Caco-2 (cell line): Measurements from ENCODE around the gene NOTO. TPM values are rescaled to one million over a fixed set of nuclear protein-coding genes. Genes with fewer than 3 reads are reported as not detected.

ENCODE experiments used
- BruUV-seq: library from RNA; stranded (reverse); fragments of 400-500 nt; replicated peaks from 2 replicates; lab custom pipeline; 2021; lab: Mats Ljungman, UMichigan
- CTCF ChIA-PET: fragments of 300-600 bp; sonication (Branson Sonifier 250); formaldehyde crosslinking; loops from one replicate; lab custom pipeline; 2022; ENCODE audit warnings: antibody characterized with exemption; lab: Charles Lee
- POLR2A ChIA-PET: fragments of 300-600 bp; sonication (Branson Sonifier 250); formaldehyde crosslinking; loops from one replicate; lab custom pipeline; 2022; ENCODE audit warnings: antibody characterized with exemption; lab: Charles Lee
- DNase-seq, 2 experiments: peaks; one replicate each; pipeline versions ENCODE4 v3.0.0 to v3.0.0-alpha.2; 2020 to 2022
- H3K27me3 ChIP-seq: replicated peaks from 2 replicates; pipeline ENCODE4 v1.6.0; 2011; ENCODE audit warnings: low read length; ENCODE audit not compliant: control insufficient read depth, insufficient read depth
- H3K36me3 ChIP-seq: 2 replicates; pipeline ENCODE4 v1.5.1; 2011; ENCODE audit warnings: low read length; ENCODE audit not compliant: control insufficient read depth, insufficient read depth
- H3K4me1 ChIP-seq: fragments of 250-450 bp; sonication (Bioruptor Pico); 2 replicates; pipeline ENCODE4 v1.5.1; 2020; ENCODE audit warnings: mild to moderate bottlenecking
- H3K4me3 ChIP-seq: 2 replicates; pipeline ENCODE4 v1.5.1; 2011; ENCODE audit warnings: low read depth, mild to moderate bottlenecking, control low read depth, low read length
- H3K9me3 ChIP-seq: fragments of 250-450 bp; sonication (Bioruptor Pico); 2 replicates; pipeline ENCODE4 v1.5.1; 2020; ENCODE audit warnings: mild to moderate bottlenecking, moderate library complexity
- H3K27ac Mint-ChIP-seq: one replicate; pipeline ENCODE4 v1.8.0; 2022; ENCODE audit warnings: mixed read lengths; ENCODE audit not compliant: unreplicated experiment
- H3K27me3 Mint-ChIP-seq: one replicate; pipeline ENCODE4 v1.8.0; 2022; ENCODE audit warnings: mixed read lengths; ENCODE audit not compliant: insufficient read depth, unreplicated experiment
- H3K36me3 Mint-ChIP-seq: one replicate; pipeline ENCODE4 v1.8.0; 2022; ENCODE audit warnings: mild to moderate bottlenecking, mixed read lengths; ENCODE audit not compliant: insufficient read depth, unreplicated experiment
- H3K4me1 Mint-ChIP-seq: one replicate; pipeline ENCODE4 v1.8.0; 2022; ENCODE audit warnings: low read depth, mixed read lengths; ENCODE audit not compliant: unreplicated experiment
- H3K4me3 Mint-ChIP-seq: one replicate; pipeline ENCODE4 v1.8.0; 2022; ENCODE audit warnings: mild to moderate bottlenecking, moderate library complexity, mixed read lengths; ENCODE audit not compliant: unreplicated experiment
- H3K9me3 Mint-ChIP-seq: one replicate; pipeline ENCODE4 v1.8.0; 2022; ENCODE audit warnings: mixed read lengths; ENCODE audit not compliant: unreplicated experiment
- CTCF ChIP-seq, 2 experiments: fragments of 200-600 bp in 1 of 2; IDR thresholded peaks; 1 replicate in 1 of 2; 2 replicates in 1 of 2; pipeline versions ENCODE4 v1.5.1 to v1.8.0; 2011 to 2022; ENCODE audit warnings: antibody characterized with exemption in 1 of 2, control low read depth in 1 of 2, inconsistent platforms in 1 of 2, low read depth in 1 of 2, low read length in 1 of 2, mild to moderate bottlenecking in 1 of 2, moderate library complexity in 1 of 2; ENCODE audit not compliant: insufficient read depth in 1 of 2, severe bottlenecking in 1 of 2, unreplicated experiment in 1 of 2
- intact Hi-C: fragments of 100-400 bp; cut with micrococcal nuclease; formaldehyde crosslinking; loops from one replicate; pipeline ENCODE4 v1.10.0; 2022; ENCODE audit not compliant: unreplicated experiment
- total RNA-seq: library from RNA; stranded (reverse); gene quantifications from 2 replicates; pipeline ENCODE4 v1.2.3, GENCODE V29; 2022

The NOTO gene
- total RNA-seq, 1 experiment from 2014 or later: not detected

DNA sequence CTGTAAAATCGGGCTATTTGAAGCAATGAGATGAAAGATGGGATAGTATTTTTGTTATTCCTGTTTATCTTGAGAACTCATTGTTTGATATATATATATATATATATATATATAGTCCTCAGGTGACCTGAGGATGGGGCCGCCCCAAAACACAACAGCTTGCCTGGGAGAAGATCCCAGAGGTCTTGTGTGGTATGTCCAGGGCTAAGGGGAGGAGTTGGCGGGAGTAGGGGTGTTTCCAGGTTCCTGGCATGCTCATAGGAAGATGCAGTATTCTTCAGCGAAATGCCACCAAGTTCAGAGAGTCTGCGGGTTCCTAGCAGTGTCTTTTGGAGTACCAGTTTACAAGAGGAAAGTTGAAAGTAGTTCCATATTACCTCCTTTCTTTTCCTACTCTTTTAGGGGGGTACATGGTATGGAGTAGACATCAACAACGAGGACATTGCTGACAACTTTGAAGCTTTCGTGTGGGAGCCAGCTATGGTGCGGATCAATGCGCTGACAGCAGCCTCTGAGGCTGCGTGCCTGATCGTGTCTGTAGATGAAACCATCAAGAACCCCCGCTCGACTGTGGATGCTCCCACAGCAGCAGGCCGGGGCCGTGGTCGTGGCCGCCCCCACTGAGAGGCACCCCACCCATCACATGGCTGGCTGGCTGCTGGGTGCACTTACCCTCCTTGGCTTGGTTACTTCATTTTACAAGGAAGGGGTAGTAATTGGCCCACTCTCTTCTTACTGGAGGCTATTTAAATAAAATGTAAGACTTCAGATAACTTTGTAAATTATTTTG lies 50.1 kb downstream of the NOTO start:
- no peak overlapping the region for H3K4me3 ChIP-seq
- Mint-ChIP-seq H3K27me3 (no peaks in the 10 kb centered on the region), H3K36me3 (peaks cover 92% of the 10 kb centered on the region), H3K4me3 (no peak overlapping the region), H3K27ac (no peak overlapping the region), H3K4me1 (no peaks in the 10 kb centered on the region), H3K9me3 (no peaks in the 10 kb centered on the region)
- DNase-seq: no peak
- BruUV-seq: no TSS peak
- ChIA-PET CTCF (interaction anchor here (0.7 kb wide), 1 partner anchor 385 kb away, joined by 3 read pairs; no protein-coding TSS in a partner anchor), POLR2A (no interaction called here)
- H3K36me3 ChIP-seq: peaks cover 8% of the 10 kb centered on the region
- intact Hi-C loops: no loop called here
- no peaks in the 10 kb centered on the region for H3K4me1 ChIP-seq
- H3K9me3 ChIP-seq: no peaks in the 10 kb centered on the region
- H3K27me3 ChIP-seq: no peaks in the 10 kb centered on the region
- no peak for TF ChIP-seq CTCF (IDR thresholded peaks at IDR 0.05; ENCODE audit: insufficient read depth in 1 of 2, low read depth in 1 of 2, low read length in 1 of 2, severe bottlenecking in 1 of 2, unreplicated experiment in 1 of 2)

- Mint-ChIP-seq H3K27me3 (no peaks in the 10 kb centered on the region), H3K4me3 (no peak overlapping the region), H3K36me3 (peaks cover 82% of the 10 kb centered on the region), H3K4me1 (no peaks in the 10 kb centered on the region), H3K27ac (no peak overlapping the region), H3K9me3 (no peaks in the 10 kb centered on the region)
- H3K36me3 ChIP-seq: peaks cover 8% of the 10 kb centered on the region
- TF ChIP-seq CTCF (IDR thresholded peaks at IDR 0.05; ENCODE audit: insufficient read depth in 1 of 2, low read depth in 1 of 2, low read length in 1 of 2, severe bottlenecking in 1 of 2, unreplicated experiment in 1 of 2): no peak
- H3K4me1 ChIP-seq: no peaks in the 10 kb centered on the region
- H3K9me3 ChIP-seq: no peaks in the 10 kb centered on the region
- ChIA-PET POLR2A (no interaction called here), CTCF (no interaction called here)
- intact Hi-C loops: no loop called here
- no peak for DNase-seq
- BruUV-seq: no TSS peak
- H3K27me3 ChIP-seq: no peaks in the 10 kb centered on the region
- no peak overlapping the region for H3K4me3 ChIP-seq
These were observed 51.0 kb downstream of the NOTO start for GRCh38 chr2:73253400-73253799.

DNA sequence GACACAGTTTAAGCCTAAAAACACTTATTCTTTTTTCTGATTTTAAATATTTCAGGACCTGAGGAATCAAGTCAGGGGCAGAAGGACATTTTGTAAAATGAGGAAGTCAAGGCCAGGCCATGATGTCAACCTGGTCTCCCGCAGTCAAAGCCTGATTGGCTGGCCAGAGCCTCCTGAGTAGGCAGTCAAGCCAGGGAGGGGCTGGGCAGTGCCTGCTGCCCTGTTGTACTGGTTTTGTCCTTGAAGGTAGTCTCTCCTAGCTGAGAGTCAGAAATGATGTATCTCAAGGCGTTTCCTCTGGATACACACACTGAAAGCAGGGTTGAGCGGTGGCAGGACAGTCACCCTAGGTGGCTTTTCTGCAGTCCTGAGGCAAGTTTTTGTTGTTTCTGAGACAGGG lies 51.5 kb downstream of the NOTO start:
- no TSS peak for BruUV-seq
- H3K9me3 ChIP-seq: no peaks in the 10 kb centered on the region
- no peaks in the 10 kb centered on the region for H3K27me3 ChIP-seq
- POLR2A ChIA-PET: no interaction called here
- Mint-ChIP-seq H3K27me3 (no peaks in the 10 kb centered on the region), H3K4me3 (no peak overlapping the region), H3K36me3 (peaks cover 79% of the 10 kb centered on the region), H3K9me3 (no peaks in the 10 kb centered on the region), H3K4me1 (no peaks in the 10 kb centered on the region), H3K27ac (no peak overlapping the region)
- DNase-seq: no peak
- peaks cover 8% of the 10 kb centered on the region for H3K36me3 ChIP-seq
- CTCF ChIA-PET: no interaction called here
- intact Hi-C loops: no loop called here
- no peak overlapping the region for H3K4me3 ChIP-seq
- TF ChIP-seq CTCF (IDR thresholded peaks at IDR 0.05; ENCODE audit: insufficient read depth in 1 of 2, low read depth in 1 of 2, low read length in 1 of 2, severe bottlenecking in 1 of 2, unreplicated experiment in 1 of 2): no peak
- H3K4me1 ChIP-seq: no peaks in the 10 kb centered on the region
